Measurements from ENCODE around the gene PCNX3. TPM values are rescaled to one million over a fixed set of nuclear protein-coding genes. Genes with fewer than 3 reads are reported as not detected.

PCNX3 gene
- total RNA-seq, 3 donors from 2014 or later (not counting 1 experiment from before 2014, with no cell fraction given), result 101 to 105 (median 102) TPM

GRCh38 chr11:65652511-65653228, 37.1 kb downstream of the PCNX3 start:
- peak; percentile 98 for DNase-seq
- peak overlapping the region; percentile 95 for H3K27ac ChIP-seq (ENCODE audit: low read length)
- H3K27me3 ChIP-seq (ENCODE audit: control insufficient read depth, insufficient read depth, low read length), result no peaks in the 10 kb centered on the region
- WGBS (ENCODE audit: insufficient coverage), result under 1% methylated on average over 68 of the region's 68 CpGs
- H3K4me3 Mint-ChIP-seq, result peak overlapping the region; percentile 95
- no peaks in the 10 kb centered on the region for H3K27me3 Mint-ChIP-seq (ENCODE audit: low read depth in 2 of 2)
- H3K4me1 ChIP-seq (ENCODE audit: control insufficient read depth, insufficient read depth, low read length), result peaks cover 49% of the 10 kb centered on the region
- H3K9me3 ChIP-seq (ENCODE audit: control insufficient read depth, insufficient read depth, low read length), result no peaks in the 10 kb centered on the region
- peak overlapping the region; percentile 54 for H3K4me3 ChIP-seq (ENCODE audit: low read length)
- intact Hi-C loops (cut with micrococcal nuclease), result loop anchor here (1.0 to 5.0 kb wide), 4 partner anchors 11 to 82 kb away; partner anchors contain the start of genes PCNX3 and ZNRD2
- peak; percentile 78 to 95 (median 80) for ATAC-seq
- peaks cover 51 to 73% of the 10 kb centered on the region in 2 donors for H3K4me1 Mint-ChIP-seq
- peaks cover 74% of the 10 kb centered on the region for H3K36me3 ChIP-seq (ENCODE audit: control insufficient read depth, insufficient read depth, low read length)
- TF ChIP-seq CTCF (IDR thresholded peaks at IDR 0.05), result no peak
- H3K36me3 Mint-ChIP-seq, result peaks cover 15% of the 10 kb centered on the region
- H3K27ac Mint-ChIP-seq, result peak overlapping the region; percentile 97 to 99
- no peaks in the 10 kb centered on the region for H3K9me3 Mint-ChIP-seq

GRCh38 chr11:65653229-65654225, 38.0 kb downstream of the PCNX3 start:
- intact Hi-C loops (cut with micrococcal nuclease), result loop anchor here (1.0 to 5.0 kb wide), 2 partner anchors 10 to 36 kb away; partner anchors contain the start of gene PCNX3
- DNase-seq, result peak in 1 of 2 donors; percentile 40
- Mint-ChIP-seq H3K27ac (peak overlapping the region; percentile 97 to 99), H3K4me3 (peak overlapping the region; percentile 95), H3K4me1 (peaks cover 54 to 74% of the 10 kb centered on the region in 2 donors), H3K27me3 (ENCODE audit: low read depth in 2 of 2) (no peaks in the 10 kb centered on the region), H3K9me3 (no peaks in the 10 kb centered on the region), H3K36me3 (peaks cover 15% of the 10 kb centered on the region)
- peak overlapping the region; percentile 95 for H3K27ac ChIP-seq (ENCODE audit: low read length)
- peaks cover 77% of the 10 kb centered on the region for H3K36me3 ChIP-seq (ENCODE audit: control insufficient read depth, insufficient read depth, low read length)
- no peaks in the 10 kb centered on the region for H3K27me3 ChIP-seq (ENCODE audit: control insufficient read depth, insufficient read depth, low read length)
- peaks cover 49% of the 10 kb centered on the region for H3K4me1 ChIP-seq (ENCODE audit: control insufficient read depth, insufficient read depth, low read length)
- H3K4me3 ChIP-seq (ENCODE audit: low read length), result peak overlapping the region; percentile 54
- TF ChIP-seq CTCF (IDR thresholded peaks at IDR 0.05), result no peak
- H3K9me3 ChIP-seq (ENCODE audit: control insufficient read depth, insufficient read depth, low read length), result no peaks in the 10 kb centered on the region
- 56% methylated on average over 12 of the region's 12 CpGs for WGBS (ENCODE audit: insufficient coverage)
- no peak for ATAC-seq

GRCh38 chr11:65654375-65655349, 39.1 kb downstream of the PCNX3 start:
- H3K9me3 Mint-ChIP-seq, result no peaks in the 10 kb centered on the region
- H3K36me3 Mint-ChIP-seq, result peaks cover 25% of the 10 kb centered on the region
- peaks cover 48% of the 10 kb centered on the region for H3K4me1 ChIP-seq (ENCODE audit: control insufficient read depth, insufficient read depth, low read length)
- no peak for ATAC-seq
- H3K27me3 ChIP-seq (ENCODE audit: control insufficient read depth, insufficient read depth, low read length), result no peaks in the 10 kb centered on the region
- peak; percentile 24 to 28 for DNase-seq
- peak overlapping the region; percentile 95 for H3K27ac ChIP-seq (ENCODE audit: low read length)
- H3K36me3 ChIP-seq (ENCODE audit: control insufficient read depth, insufficient read depth, low read length), result peaks cover 77% of the 10 kb centered on the region
- H3K4me3 ChIP-seq (ENCODE audit: low read length), result no peak overlapping the region
- WGBS (ENCODE audit: insufficient coverage), result 95% methylated on average over 14 of the region's 14 CpGs
- H3K27ac Mint-ChIP-seq, result peak overlapping the region; percentile 97 to 99
- H3K27me3 Mint-ChIP-seq (ENCODE audit: low read depth in 2 of 2), result no peaks in the 10 kb centered on the region
- H3K4me1 Mint-ChIP-seq, result peaks cover 65 to 85% of the 10 kb centered on the region in 2 donors
- no peak for TF ChIP-seq CTCF (IDR thresholded peaks at IDR 0.05)
- intact Hi-C loops (cut with micrococcal nuclease), result loop anchor here (5.0 kb wide), 1 partner anchor 37 kb away; the partner anchor contains the start of gene PCNX3
- H3K4me3 Mint-ChIP-seq, result peak overlapping the region; percentile 61
- H3K9me3 ChIP-seq (ENCODE audit: control insufficient read depth, insufficient read depth, low read length), result no peaks in the 10 kb centered on the region

Data from natural killer cell (primary cell).